Measurements from ENCODE around the gene GIPC3.

GIPC3 gene

DNA sequence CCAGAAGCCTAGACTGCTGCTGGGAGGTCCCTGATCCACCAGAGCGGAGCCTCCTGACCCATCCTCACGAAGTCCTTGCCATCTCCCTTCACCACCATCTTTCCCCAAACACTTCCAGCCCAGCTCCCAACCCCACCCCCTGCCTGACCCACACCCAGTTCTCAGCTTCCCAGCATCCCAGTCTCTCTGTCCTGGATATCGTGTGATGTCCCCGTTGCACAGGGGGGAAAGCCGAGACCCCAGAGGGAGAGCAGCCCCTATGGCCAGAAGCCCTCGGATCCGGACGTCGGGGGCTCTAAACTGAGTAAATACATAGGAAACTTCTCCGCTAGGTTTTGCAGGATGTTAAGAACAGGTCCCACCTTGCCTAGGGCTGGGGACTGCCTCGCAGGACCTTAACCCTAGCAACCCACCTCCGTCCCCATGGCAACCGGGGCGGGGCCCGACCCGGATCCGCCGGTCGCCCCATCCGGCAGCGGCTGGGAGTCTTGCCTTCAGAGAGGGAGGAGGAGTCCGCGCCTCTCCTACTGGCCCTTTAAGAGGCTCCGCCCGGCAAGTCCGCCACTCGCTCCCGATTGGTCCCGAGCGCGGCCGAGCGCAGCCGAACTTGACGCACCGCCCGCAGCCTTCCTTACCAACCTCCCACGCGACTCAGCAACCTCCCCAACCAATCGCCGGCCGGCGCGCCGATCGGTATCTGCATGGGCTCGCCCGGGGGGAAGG, 13.0 kb upstream of the GIPC3 start:
- peak; percentile 98 for DNase-seq (ENCODE audit: low read depth)
- H3K4me3 ChIP-seq (ENCODE audit: control insufficient read depth, low read depth, low read length) = peak overlapping the region; percentile 74
- TF ChIP-seq, protein P1, sequence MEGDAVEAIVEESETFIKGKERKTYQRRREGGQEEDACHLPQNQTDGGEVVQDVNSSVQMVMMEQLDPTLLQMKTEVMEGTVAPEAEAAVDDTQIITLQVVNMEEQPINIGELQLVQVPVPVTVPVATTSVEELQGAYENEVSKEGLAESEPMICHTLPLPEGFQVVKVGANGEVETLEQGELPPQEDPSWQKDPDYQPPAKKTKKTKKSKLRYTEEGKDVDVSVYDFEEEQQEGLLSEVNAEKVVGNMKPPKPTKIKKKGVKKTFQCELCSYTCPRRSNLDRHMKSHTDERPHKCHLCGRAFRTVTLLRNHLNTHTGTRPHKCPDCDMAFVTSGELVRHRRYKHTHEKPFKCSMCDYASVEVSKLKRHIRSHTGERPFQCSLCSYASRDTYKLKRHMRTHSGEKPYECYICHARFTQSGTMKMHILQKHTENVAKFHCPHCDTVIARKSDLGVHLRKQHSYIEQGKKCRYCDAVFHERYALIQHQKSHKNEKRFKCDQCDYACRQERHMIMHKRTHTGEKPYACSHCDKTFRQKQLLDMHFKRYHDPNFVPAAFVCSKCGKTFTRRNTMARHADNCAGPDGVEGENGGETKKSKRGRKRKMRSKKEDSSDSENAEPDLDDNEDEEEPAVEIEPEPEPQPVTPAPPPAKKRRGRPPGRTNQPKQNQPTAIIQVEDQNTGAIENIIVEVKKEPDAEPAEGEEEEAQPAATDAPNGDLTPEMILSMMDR (IDR thresholded peaks at IDR 0.05; ENCODE audit: control insufficient read depth, insufficient read depth, low read depth, low read length, missing control alignments) = no peak

DNA sequence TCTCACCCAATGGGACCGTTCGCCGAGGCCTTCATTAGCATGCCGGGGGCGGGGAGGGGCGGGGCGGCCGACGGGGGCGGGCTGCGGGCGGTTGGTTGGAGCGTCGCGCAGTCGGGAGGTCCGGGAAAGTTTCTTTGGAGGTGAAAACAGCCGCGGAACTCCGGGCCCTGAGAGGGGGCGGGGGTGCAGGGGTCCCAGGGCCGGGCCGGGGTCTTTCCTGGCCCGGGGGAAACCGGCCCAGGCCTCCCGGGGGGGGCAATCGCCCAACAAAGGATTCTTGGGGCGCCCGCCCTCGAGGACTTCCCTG, 12.5 kb upstream of the GIPC3 start, which contains the start of gene HMG20B:
Gene HMG20B, plus strand, starts transcription at position 90 of the 307 bp plus-strand sequence. CDS start 366 bp downstream, outside the sequence.
- DNase-seq (ENCODE audit: low read depth) = no peak
- TF ChIP-seq, protein P1 (IDR thresholded peaks at IDR 0.05; ENCODE audit: control insufficient read depth, insufficient read depth, low read depth, low read length, missing control alignments) = no peak
- peak within 1 kb of the TSS; percentile 98 for H3K4me3 ChIP-seq (ENCODE audit: control insufficient read depth, low read depth, low read length)

DNA sequence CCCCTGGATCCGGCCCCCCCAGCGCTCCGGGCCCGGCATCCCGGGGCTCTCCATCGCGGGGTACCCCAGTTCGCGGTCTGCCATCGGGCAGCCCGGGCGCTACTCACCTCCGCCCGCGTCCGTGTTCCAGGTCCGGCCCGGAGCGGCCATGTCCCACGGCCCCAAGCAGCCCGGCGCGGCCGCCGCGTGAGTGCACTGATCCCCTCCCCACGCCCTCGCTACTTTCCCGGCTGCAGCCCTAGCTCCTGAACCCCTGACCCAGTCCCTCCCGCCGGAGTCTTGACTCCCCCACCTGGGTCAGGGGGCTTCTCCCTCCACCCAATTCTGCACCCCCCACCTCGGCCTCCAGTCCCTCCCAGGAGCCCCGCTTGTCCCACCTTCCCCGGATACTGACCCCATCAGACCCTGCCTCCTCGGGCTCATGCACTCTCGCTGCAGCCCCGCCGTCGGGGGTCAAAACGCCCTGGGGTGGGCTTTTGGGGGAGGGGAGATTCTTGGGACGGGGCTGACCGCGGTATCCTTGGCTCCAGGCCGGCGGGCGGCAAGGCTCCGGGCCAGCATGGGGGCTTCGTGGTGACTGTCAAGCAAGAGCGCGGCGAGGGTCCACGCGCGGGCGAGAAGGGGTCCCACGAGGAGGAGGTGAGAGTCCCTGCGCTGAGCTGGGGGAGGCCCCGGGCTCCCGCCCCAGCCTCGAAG, 12.0 kb upstream of the GIPC3 start:
- H3K4me3 ChIP-seq (ENCODE audit: control insufficient read depth, low read depth, low read length) = peak overlapping the region; percentile 98
- TF ChIP-seq, protein P1 (IDR thresholded peaks at IDR 0.05; ENCODE audit: control insufficient read depth, insufficient read depth, low read depth, low read length, missing control alignments) = no peak
- no peak for DNase-seq (ENCODE audit: low read depth)

DNA sequence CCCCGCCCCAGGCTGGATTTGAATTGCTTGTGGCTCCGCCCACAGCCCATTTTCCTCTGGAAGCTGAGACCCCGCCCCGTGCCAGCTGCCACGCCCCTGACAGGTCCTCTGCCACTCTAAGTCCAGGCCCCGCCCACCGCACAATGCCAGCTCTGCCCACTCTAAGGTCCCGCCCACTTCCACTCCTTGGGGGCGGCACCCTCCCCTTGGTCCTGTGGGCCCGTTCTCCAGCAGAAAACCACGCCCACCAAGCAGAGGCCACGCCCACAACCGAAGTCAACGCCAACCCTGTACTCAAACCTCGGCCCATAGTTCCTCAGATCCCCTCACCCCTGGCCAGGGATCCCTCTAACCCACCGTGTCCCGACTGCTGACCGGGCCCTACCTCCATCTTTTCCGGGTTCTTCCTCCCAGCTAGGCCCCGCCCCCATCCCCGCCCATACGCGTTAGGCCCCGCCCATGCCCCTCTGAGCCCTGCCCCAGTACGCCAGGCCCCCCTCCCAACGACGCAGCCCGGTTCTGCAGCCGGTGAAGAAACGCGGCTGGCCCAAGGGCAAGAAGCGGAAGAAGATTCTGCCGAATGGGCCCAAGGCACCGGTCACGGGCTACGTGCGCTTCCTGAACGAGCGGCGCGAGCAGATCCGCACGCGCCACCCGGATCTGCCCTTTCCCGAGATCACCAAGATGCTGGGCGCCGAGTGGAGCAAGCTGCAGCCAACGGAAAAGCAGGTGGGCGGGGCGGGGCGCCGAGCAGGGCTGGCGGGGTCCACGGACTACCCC, 11.2 kb upstream of the GIPC3 start:
- TF ChIP-seq, protein P1 (IDR thresholded peaks at IDR 0.05; ENCODE audit: control insufficient read depth, insufficient read depth, low read depth, low read length, missing control alignments) = no peak
- peak overlapping the region; percentile 98 for H3K4me3 ChIP-seq (ENCODE audit: control insufficient read depth, low read depth, low read length)
- peak; percentile 73 for DNase-seq (ENCODE audit: low read depth)

DNA sequence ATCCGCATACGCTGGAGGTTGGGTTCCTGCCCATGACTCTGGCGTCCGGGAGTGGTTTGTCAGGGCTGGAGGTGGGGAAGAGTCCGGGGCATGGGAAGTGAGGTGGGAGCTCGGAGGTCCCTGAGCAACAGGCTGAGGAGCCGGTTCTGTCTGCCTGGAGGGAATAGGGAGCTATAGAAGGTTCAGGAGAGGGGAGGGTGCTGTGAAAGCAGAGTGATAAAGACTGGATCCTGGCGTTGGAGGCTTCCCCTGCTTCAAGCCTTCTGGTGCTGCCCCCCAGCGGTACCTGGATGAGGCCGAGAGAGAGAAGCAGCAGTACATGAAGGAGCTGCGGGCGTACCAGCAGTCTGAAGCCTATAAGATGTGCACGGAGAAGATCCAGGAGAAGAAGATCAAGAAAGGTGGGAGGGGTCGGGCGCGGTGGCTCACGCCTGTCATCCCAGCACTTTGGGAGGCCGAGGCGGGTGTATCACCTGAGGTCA, 10.0 kb upstream of the GIPC3 start:
- no peak for DNase-seq (ENCODE audit: low read depth)

More for the DNA sequence above, 10.0 kb upstream of the GIPC3 start:
- TF ChIP-seq, protein P1 (IDR thresholded peaks at IDR 0.05; ENCODE audit: control insufficient read depth, insufficient read depth, low read depth, low read length, missing control alignments) = peak; percentile 39
- no peak overlapping the region for H3K4me3 ChIP-seq (ENCODE audit: control insufficient read depth, low read depth, low read length)

Measured in AG09309 (cell line).